Dendritic cell treated with granulocyte-macrophage colony-stimulating factor and Interleukin-4, amounts not matched to agents 40 ng/mL and 50 ng/mL, for 4 days (primary cell): Measurements from ENCODE around the gene CUTA.

Experiments
- H3K27ac Mint-ChIP-seq: one replicate; pipeline ENCODE4 v1.8.0; 2022; ENCODE audit warnings: mild to moderate bottlenecking, mixed read lengths
- H3K27me3 Mint-ChIP-seq: one replicate; pipeline ENCODE4 v1.8.0; 2022; ENCODE audit warnings: mild to moderate bottlenecking, mixed read lengths
- H3K36me3 Mint-ChIP-seq: one replicate; pipeline ENCODE4 v1.8.0; 2022; ENCODE audit warnings: low read depth, mixed read lengths
- H3K4me1 Mint-ChIP-seq: one replicate; pipeline ENCODE4 v1.8.0; 2022; ENCODE audit warnings: low read depth, mixed read lengths
- H3K4me3 Mint-ChIP-seq: one replicate; pipeline ENCODE4 v1.8.0; 2022; ENCODE audit warnings: mild to moderate bottlenecking, moderate library complexity, mixed read lengths
- H3K9me3 Mint-ChIP-seq: one replicate; pipeline ENCODE4 v1.8.0; 2022; ENCODE audit warnings: mixed read lengths
- intact Hi-C: fragments of 100-400 bp; cut with micrococcal nuclease; formaldehyde crosslinking; loops from one replicate; pipeline ENCODE4 v1.15.0; 2022

CUTA gene, protein sequence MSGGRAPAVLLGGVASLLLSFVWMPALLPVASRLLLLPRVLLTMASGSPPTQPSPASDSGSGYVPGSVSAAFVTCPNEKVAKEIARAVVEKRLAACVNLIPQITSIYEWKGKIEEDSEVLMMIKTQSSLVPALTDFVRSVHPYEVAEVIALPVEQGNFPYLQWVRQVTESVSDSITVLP

DNA sequence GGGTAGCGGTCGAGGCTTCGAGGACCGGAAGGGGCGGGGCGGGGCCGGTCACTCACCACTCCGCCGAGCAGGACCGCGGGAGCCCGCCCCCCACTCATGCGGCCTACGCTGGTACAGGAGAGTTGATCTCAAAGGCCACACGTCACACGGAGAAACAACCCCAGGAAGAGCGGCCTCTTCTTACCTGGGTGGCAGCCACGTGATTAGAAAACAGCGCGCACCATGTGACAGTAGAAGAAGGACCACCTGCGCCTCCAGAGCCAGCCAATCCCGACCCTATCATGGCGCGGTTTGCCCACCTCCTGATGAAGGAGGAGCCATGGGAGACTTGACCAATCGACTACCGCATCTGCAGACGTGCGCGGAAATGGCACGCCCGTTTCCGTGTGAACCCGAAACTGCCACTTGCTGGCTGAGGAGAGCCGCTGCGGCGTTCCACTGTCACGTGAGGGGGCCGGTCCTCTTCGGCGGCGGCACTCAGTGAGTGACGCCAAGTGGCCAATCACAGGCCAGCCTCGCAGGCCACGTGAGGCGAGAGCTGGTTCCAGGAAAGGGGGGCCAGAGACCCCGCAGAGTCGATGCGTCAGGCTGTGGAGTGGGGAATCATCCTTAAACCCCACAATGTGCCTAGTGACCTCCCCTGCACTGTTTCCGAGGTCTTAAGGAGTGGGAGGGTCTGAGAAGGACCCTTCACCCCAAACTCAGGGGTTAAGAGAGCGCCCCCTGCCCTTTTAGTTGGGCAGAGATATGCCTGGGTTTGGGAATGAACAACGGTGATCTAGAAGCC is at the start of gene CUTA:
CUTA (minus strand) TSS at position 205 of the 787 bp plus-strand sequence; CDS start at position 98, 107 bp downstream.
- H3K27ac Mint-ChIP-seq, result peak within 1 kb of the TSS; percentile 95
- H3K9me3 Mint-ChIP-seq, result no peaks in the 10 kb centered on the region
- H3K4me1 Mint-ChIP-seq, result peaks cover 60% of the 10 kb centered on the region
- H3K36me3 Mint-ChIP-seq, result peaks cover 43% of the 10 kb centered on the region
- intact Hi-C loops, result loop anchor here (1.0 kb wide), 1 partner anchor 7 kb away; no protein-coding TSS in a partner anchor
- H3K4me3 Mint-ChIP-seq, result peak within 1 kb of the TSS; percentile 89
- H3K27me3 Mint-ChIP-seq, result peaks cover 16% of the 10 kb centered on the region

- Mint-ChIP-seq H3K4me1 (no peaks in the 10 kb centered on the region), H3K4me3 (no peak overlapping the region), H3K36me3 (no peaks in the 10 kb centered on the region), H3K27me3 (peaks cover 3% of the 10 kb centered on the region), H3K27ac (no peak overlapping the region), H3K9me3 (no peaks in the 10 kb centered on the region)
- intact Hi-C loops, result no loop called here
Measured at GRCh38 chr6:33467091-33467490, 49.2 kb upstream of the CUTA start.

DNA sequence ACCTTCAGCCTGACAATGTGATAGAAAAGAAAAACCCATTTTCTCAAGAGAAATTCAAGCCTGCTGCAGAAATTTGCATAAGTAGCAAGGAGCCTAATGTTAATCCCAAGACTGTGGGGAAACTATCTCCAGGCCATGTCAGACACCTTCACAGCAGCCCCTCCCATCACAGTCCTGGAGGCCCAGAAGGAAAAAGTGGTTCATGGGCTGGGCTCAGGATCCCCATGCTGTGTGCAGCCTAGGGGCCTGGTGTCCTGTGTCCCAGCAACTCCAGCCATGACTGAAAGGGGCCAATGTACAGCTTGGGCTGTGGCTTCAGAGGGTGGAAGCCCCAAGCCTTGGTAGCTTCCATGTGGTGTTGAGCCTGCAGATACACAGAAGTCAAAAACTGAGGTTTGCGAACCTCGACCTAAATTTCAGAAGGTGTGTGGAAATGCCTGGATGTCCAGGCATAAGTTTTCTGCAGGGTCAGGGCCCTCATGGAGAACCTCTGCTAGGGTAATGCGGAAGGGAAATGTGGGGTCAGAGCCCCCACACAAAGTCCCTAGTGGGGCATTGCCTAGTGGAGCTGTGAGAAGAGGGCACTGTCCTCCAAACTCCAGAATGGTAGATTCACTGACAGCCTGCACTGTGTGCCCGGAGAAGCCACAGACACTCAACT is 48.3 kb upstream of the CUTA start:
- H3K4me1 Mint-ChIP-seq, result no peaks in the 10 kb centered on the region
- intact Hi-C loops, result no loop called here
- H3K27ac Mint-ChIP-seq, result no peak overlapping the region
- no peak overlapping the region for H3K4me3 Mint-ChIP-seq
- H3K36me3 Mint-ChIP-seq, result no peaks in the 10 kb centered on the region
- H3K27me3 Mint-ChIP-seq, result peaks cover 3% of the 10 kb centered on the region
- H3K9me3 Mint-ChIP-seq, result no peaks in the 10 kb centered on the region

GRCh38 chr6:33459226-33459625 is 41.3 kb upstream of the CUTA start:
- Mint-ChIP-seq H3K9me3 (no peaks in the 10 kb centered on the region), H3K4me1 (peaks cover 11% of the 10 kb centered on the region), H3K4me3 (no peak overlapping the region), H3K27me3 (peaks cover 3% of the 10 kb centered on the region), H3K27ac (no peak overlapping the region), H3K36me3 (peaks cover 29% of the 10 kb centered on the region)
- intact Hi-C loops, result no loop called here

DNA sequence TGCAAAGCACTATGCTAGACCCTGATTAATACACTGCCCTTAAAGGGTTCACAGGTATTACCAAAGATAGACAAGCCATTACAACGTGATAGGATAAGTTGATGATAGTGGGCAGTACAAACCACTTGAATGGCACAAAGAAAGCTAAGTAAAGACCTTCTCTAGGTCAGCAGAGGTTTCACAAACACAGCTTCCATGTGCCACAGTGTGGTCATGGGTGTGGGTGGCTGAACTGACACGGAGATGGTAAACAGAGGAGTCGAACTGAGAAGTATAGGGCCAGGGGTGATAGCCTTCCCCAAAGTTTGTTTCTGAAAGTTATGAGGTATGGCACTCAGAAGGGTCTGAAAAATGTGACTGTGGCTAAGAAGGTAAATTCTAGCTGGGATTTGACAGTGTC is 40.8 kb upstream of the CUTA start:
- Mint-ChIP-seq H3K9me3 (no peaks in the 10 kb centered on the region), H3K27ac (no peak overlapping the region), H3K4me1 (peaks cover 16% of the 10 kb centered on the region), H3K36me3 (peaks cover 34% of the 10 kb centered on the region), H3K4me3 (no peak overlapping the region), H3K27me3 (peaks cover 1% of the 10 kb centered on the region)
- intact Hi-C loops, result no loop called here

DNA sequence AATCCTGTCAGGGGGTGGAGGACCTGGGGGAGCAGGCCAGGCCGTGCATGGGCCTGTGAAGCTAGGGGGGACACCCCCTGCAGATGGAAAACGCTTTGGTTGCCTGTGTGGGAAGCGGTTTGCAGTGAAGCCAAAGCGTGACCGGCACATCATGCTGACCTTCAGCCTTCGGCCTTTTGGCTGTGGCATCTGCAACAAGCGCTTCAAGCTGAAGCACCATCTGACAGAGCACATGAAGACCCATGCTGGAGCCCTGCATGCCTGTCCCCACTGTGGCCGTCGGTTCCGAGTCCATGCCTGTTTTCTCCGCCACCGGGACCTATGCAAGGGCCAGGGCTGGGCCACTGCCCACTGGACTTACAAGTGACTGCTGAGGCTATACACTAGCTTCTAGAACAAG is 38.2 kb upstream of the CUTA start:
- H3K27ac Mint-ChIP-seq, result no peak overlapping the region
- H3K27me3 Mint-ChIP-seq, result no peaks in the 10 kb centered on the region
- H3K36me3 Mint-ChIP-seq, result peaks cover 43% of the 10 kb centered on the region
- intact Hi-C loops, result no loop called here
- H3K9me3 Mint-ChIP-seq, result no peaks in the 10 kb centered on the region
- H3K4me1 Mint-ChIP-seq, result peaks cover 41% of the 10 kb centered on the region
- no peak overlapping the region for H3K4me3 Mint-ChIP-seq

DNA sequence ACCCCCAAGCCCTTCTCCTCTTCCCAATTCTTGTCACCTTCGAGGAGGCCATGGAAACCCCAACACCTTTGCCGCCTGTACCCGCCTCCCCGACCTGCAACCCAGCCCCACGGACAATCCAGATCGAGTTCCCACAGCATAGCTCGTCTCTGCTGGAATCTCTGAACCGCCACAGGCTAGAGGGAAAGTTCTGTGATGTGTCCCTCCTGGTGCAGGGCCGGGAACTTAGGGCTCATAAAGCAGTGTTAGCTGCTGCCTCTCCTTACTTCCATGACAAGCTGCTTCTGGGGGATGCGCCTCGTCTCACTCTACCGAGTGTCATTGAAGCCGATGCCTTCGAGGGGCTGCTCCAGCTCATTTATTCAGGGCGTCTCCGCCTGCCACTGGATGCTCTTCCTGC is 37.1 kb upstream of the CUTA start:
- intact Hi-C loops, result no loop called here
- H3K27ac Mint-ChIP-seq, result peak overlapping the region; percentile 86

GRCh38 chr6:33454009-33454946 is 36.4 kb upstream of the CUTA start, which contains the start of gene ZBTB9:
Gene ZBTB9 (plus strand): TSS chr6:33454576. CDS start chr6:33455101, 525 bp downstream.
- H3K9me3 Mint-ChIP-seq, result no peaks in the 10 kb centered on the region
- H3K27ac Mint-ChIP-seq, result peak within 1 kb of the TSS; percentile 86
- peaks cover 59% of the 10 kb centered on the region for H3K4me1 Mint-ChIP-seq
- H3K4me3 Mint-ChIP-seq, result peak within 1 kb of the TSS; percentile 93
- no peaks in the 10 kb centered on the region for H3K27me3 Mint-ChIP-seq
- peaks cover 43% of the 10 kb centered on the region for H3K36me3 Mint-ChIP-seq
- intact Hi-C loops, result loop anchor here (1.0 to 5.0 kb wide), 3 partner anchors 42 to 118 kb away; partner anchors contain the start of genes KIFC1 and PHF1

More for the DNA sequence above, 37.1 kb upstream of the CUTA start:
- peaks cover 51% of the 10 kb centered on the region for H3K4me1 Mint-ChIP-seq
- H3K9me3 Mint-ChIP-seq, result no peaks in the 10 kb centered on the region
- H3K4me3 Mint-ChIP-seq, result peak overlapping the region; percentile 93
- no peaks in the 10 kb centered on the region for H3K27me3 Mint-ChIP-seq
- H3K36me3 Mint-ChIP-seq, result peaks cover 43% of the 10 kb centered on the region

GRCh38 chr6:33453393-33454008 is 35.6 kb upstream of the CUTA start:
- H3K36me3 Mint-ChIP-seq, result peaks cover 50% of the 10 kb centered on the region
- no peaks in the 10 kb centered on the region for H3K9me3 Mint-ChIP-seq
- peak overlapping the region; percentile 86 for H3K27ac Mint-ChIP-seq
- peak overlapping the region; percentile 93 for H3K4me3 Mint-ChIP-seq
- intact Hi-C loops, result loop anchor here (1.0 to 5.0 kb wide), 3 partner anchors 41 to 119 kb away; partner anchors contain the start of genes KIFC1 and PHF1
- H3K4me1 Mint-ChIP-seq, result peaks cover 67% of the 10 kb centered on the region
- H3K27me3 Mint-ChIP-seq, result no peaks in the 10 kb centered on the region

GRCh38 chr6:33452496-33452895 is 34.6 kb upstream of the CUTA start:
- Mint-ChIP-seq H3K4me3 (no peak overlapping the region), H3K36me3 (peaks cover 60% of the 10 kb centered on the region), H3K27ac (peak overlapping the region; percentile 69), H3K27me3 (no peaks in the 10 kb centered on the region), H3K9me3 (no peaks in the 10 kb centered on the region), H3K4me1 (peaks cover 75% of the 10 kb centered on the region)
- intact Hi-C loops, result loop anchor here (5.0 kb wide), 2 partner anchors 40 to 120 kb away; partner anchors contain the start of gene PHF1

DNA sequence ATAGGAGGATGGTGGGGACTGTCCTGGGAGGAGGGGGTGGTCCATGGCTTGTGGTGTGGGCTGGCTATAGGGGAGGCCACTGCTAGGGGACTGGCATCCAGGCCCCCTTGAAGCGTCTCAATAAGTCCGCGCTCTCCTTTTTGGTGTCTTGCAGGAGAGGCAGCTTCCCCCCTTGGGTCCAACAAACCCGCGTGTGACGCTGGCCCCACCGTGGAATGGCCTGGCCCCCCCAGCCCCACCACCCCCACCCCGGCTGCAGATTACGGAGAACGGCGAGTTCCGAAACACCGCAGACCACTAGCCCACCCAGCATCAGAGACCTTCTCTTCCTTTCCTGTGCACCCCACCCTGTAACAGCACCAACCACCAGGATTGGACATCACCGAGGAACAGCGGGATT is 33.7 kb upstream of the CUTA start:
- H3K36me3 Mint-ChIP-seq, result peaks cover 63% of the 10 kb centered on the region
- H3K4me3 Mint-ChIP-seq, result no peak overlapping the region
- intact Hi-C loops, result loop anchor here (5.0 kb wide), 2 partner anchors 39 to 121 kb away; partner anchors contain the start of gene PHF1
- H3K9me3 Mint-ChIP-seq, result no peaks in the 10 kb centered on the region
- H3K27me3 Mint-ChIP-seq, result no peaks in the 10 kb centered on the region
- peak overlapping the region; percentile 69 for H3K27ac Mint-ChIP-seq
- H3K4me1 Mint-ChIP-seq, result peaks cover 84% of the 10 kb centered on the region

DNA sequence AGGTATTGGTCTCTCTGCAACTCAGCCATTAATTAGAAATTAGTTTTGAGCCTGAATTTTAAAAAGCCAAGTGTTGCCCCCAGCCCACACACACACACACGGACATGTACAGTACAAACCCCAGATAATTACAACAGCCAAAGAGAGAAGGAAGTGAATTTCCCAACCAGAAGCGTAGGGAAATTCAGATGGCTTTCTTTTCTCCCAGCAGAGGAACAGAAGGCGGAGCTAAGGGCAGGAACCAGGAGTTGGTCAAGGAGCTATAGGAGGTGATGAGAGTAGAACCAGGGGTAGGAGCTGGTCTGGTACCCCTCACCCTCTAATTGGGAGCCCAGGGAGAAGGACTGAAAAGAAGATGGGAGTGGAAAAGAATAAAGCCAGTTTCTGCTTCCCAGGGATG is 32.5 kb upstream of the CUTA start:
- Mint-ChIP-seq H3K4me3 (no peak overlapping the region), H3K9me3 (no peaks in the 10 kb centered on the region), H3K4me1 (peaks cover 91% of the 10 kb centered on the region), H3K27me3 (no peaks in the 10 kb centered on the region), H3K36me3 (peaks cover 57% of the 10 kb centered on the region), H3K27ac (peak overlapping the region; percentile 67)
- intact Hi-C loops, result loop anchor here (5.0 kb wide), 2 partner anchors 38 to 122 kb away; partner anchors contain the start of gene PHF1

- Mint-ChIP-seq H3K9me3 (no peaks in the 10 kb centered on the region), H3K4me1 (peaks cover 65% of the 10 kb centered on the region), H3K4me3 (no peak overlapping the region), H3K27me3 (no peaks in the 10 kb centered on the region), H3K36me3 (peaks cover 46% of the 10 kb centered on the region), H3K27ac (peak overlapping the region; percentile 62)
- intact Hi-C loops, result no loop called here
Measured at GRCh38 chr6:33446356-33446755, 28.4 kb upstream of the CUTA start.
